ENCODE measurements around the gene ACVR1. TPM values are rescaled to one million over a fixed set of nuclear protein-coding genes. Genes with fewer than 3 reads are reported as not detected.

The ACVR1 gene
- total RNA-seq, 2 donors from 2014 or later: 25.0 to 35.0 TPM

DNA sequence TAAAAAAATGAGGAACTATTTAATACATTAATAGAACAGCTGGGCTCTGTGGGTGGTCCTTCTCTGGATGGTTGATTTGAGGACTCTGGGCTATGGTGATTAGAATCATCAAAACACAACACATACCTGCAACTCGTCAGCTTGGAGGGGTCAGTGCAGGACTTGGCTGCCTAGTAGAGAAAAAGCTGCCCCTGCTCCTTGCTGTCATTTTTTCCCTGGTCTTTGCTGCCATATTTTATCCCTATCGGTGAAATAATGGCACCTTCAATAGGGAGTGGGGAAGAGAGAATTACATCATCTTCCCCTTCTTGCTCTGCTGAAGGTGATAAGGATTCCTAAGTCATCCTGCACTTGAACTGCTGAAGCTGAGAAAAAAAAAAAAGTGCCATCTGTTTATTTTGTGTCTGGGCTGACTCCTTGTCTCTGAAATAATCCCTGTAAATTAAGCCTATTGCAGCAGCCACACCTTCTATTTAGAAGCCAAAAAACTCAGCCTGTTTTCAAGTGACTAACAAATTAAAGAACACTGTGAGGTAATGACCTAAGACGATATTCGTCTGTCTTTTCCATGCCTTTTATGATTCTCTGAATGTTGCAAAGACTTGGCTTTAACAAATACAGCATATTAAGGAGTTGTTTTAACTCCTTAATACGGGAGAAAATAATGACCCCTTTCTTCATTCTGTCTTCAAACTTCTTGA lies 89.3 kb downstream of the ACVR1 start:
- Histone ChIP-seq H3K9me3 (no peaks in the 10 kb centered on the region), H3K27ac (peak overlapping the region; percentile 75 to 87), H3K36me3 (no peaks in the 10 kb centered on the region), H3K27me3 (replicated peaks; ENCODE audit: insufficient read depth) (no peaks in the 10 kb centered on the region), H3K4me1 (ENCODE audit: control insufficient read depth in 1 of 2, low read depth in 2 of 2) (peaks cover 54 to 90% of the 10 kb centered on the region in 2 donors), H3K4me3 (no peak overlapping the region)
- ATAC-seq (ENCODE audit: insufficient number of reproducible peaks, low FRiP score, low read depth): no peak
- DNase-seq (ENCODE audit: low spot score): no peak
- TF ChIP-seq, protein P1, sequence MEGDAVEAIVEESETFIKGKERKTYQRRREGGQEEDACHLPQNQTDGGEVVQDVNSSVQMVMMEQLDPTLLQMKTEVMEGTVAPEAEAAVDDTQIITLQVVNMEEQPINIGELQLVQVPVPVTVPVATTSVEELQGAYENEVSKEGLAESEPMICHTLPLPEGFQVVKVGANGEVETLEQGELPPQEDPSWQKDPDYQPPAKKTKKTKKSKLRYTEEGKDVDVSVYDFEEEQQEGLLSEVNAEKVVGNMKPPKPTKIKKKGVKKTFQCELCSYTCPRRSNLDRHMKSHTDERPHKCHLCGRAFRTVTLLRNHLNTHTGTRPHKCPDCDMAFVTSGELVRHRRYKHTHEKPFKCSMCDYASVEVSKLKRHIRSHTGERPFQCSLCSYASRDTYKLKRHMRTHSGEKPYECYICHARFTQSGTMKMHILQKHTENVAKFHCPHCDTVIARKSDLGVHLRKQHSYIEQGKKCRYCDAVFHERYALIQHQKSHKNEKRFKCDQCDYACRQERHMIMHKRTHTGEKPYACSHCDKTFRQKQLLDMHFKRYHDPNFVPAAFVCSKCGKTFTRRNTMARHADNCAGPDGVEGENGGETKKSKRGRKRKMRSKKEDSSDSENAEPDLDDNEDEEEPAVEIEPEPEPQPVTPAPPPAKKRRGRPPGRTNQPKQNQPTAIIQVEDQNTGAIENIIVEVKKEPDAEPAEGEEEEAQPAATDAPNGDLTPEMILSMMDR (IDR thresholded peaks at IDR 0.05): no peak

- no peaks in the 10 kb centered on the region for H3K36me3 ChIP-seq
- DNase-seq (ENCODE audit: low spot score) (no peak), ATAC-seq (ENCODE audit: insufficient number of reproducible peaks, low FRiP score, low read depth) (no peak)
- peak overlapping the region in 1 of 2 donors; percentile 87 for H3K27ac ChIP-seq
- H3K4me3 ChIP-seq: no peak overlapping the region
- H3K27me3 ChIP-seq (replicated peaks; ENCODE audit: insufficient read depth): no peaks in the 10 kb centered on the region
- H3K4me1 ChIP-seq (ENCODE audit: control insufficient read depth in 1 of 2, low read depth in 2 of 2): peaks cover 54 to 93% of the 10 kb centered on the region in 2 donors
- TF ChIP-seq, protein P1 (IDR thresholded peaks at IDR 0.05): no peak
- no peaks in the 10 kb centered on the region for H3K9me3 ChIP-seq
Observed at GRCh38 chr2:157785866-157786662, 90.1 kb downstream of the ACVR1 start.

GRCh38 chr2:157785200-157785599 lies 90.9 kb downstream of the ACVR1 start:
- Histone ChIP-seq H3K27me3 (replicated peaks; ENCODE audit: insufficient read depth) (no peaks in the 10 kb centered on the region), H3K36me3 (no peaks in the 10 kb centered on the region), H3K4me3 (no peak overlapping the region), H3K27ac (peak overlapping the region; percentile 44 to 53), H3K9me3 (no peaks in the 10 kb centered on the region), H3K4me1 (ENCODE audit: control insufficient read depth in 1 of 2, low read depth in 2 of 2) (peaks cover 50 to 86% of the 10 kb centered on the region in 2 donors)
- TF ChIP-seq, protein P1 (IDR thresholded peaks at IDR 0.05): no peak
- DNase-seq (ENCODE audit: low spot score) (no peak), ATAC-seq (ENCODE audit: insufficient number of reproducible peaks, low FRiP score, low read depth) (no peak)

DNA sequence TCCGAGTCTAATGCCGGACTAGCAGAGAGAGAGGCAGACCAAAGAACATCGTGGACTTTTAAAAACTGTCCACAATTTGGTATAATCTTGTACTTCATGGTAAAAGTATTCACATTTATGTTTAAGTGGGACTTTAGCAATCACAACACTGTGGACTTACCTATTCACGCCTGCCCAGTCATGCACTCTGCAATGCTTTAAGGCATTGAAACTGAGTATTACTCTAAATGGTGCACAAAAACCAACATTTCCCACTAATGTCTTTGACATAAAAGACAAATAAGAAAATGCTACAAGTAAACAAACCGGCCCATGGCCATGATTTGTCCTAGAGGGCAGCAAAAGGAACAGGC lies 91.3 kb downstream of the ACVR1 start:
- no peak for DNase-seq (ENCODE audit: low spot score)
- peaks cover 48 to 82% of the 10 kb centered on the region in 2 donors for H3K4me1 ChIP-seq (ENCODE audit: control insufficient read depth in 1 of 2, low read depth in 2 of 2)
- H3K4me3 ChIP-seq: peak overlapping the region; percentile 42
- no peak for ATAC-seq (ENCODE audit: insufficient number of reproducible peaks, low FRiP score, low read depth)
- TF ChIP-seq, protein P1 (IDR thresholded peaks at IDR 0.05): no peak
- H3K9me3 ChIP-seq: no peaks in the 10 kb centered on the region
- peak overlapping the region; percentile 44 to 53 for H3K27ac ChIP-seq
- H3K27me3 ChIP-seq (replicated peaks; ENCODE audit: insufficient read depth): no peaks in the 10 kb centered on the region
- peaks cover 3% of the 10 kb centered on the region for H3K36me3 ChIP-seq

- Histone ChIP-seq H3K4me3 (peak overlapping the region; percentile 42), H3K27ac (peak overlapping the region; percentile 44 to 53)
- peak; percentile 64 for DNase-seq (ENCODE audit: low spot score)
Observed at GRCh38 chr2:157784169-157784822, 91.8 kb downstream of the ACVR1 start.

More at GRCh38 chr2:157784169-157784822, 91.8 kb downstream of the ACVR1 start:
- TF ChIP-seq, protein P1 (IDR thresholded peaks at IDR 0.05): no peak
- Histone ChIP-seq H3K4me1 (ENCODE audit: control insufficient read depth in 1 of 2, low read depth in 2 of 2) (peaks cover 43 to 77% of the 10 kb centered on the region in 2 donors), H3K9me3 (no peaks in the 10 kb centered on the region), H3K27me3 (replicated peaks; ENCODE audit: insufficient read depth) (no peaks in the 10 kb centered on the region), H3K36me3 (peaks cover 5% of the 10 kb centered on the region)
- peak; percentile 53 for ATAC-seq (ENCODE audit: insufficient number of reproducible peaks, low FRiP score, low read depth)

Data from thoracic aorta (tissue), 2 donors.